Parathyroid adenoma (tissue), 2 donors: ENCODE data around the gene UBE2D1.

Source experiments
- H2AFZ ChIP-seq: fragments of 300-600 bp; sonication (generic); one replicate; pipeline ENCODE4 v1.7.0; 2017; ENCODE audit warnings: antibody characterized with exemption, mild to moderate bottlenecking
- H3K27ac ChIP-seq: fragments of 300-600 bp; sonication (generic); one replicate; pipeline ENCODE4 v1.7.0; 2017
- H3K27me3 ChIP-seq: fragments of 300-600 bp; sonication (generic); one replicate; pipeline ENCODE4 v1.7.0; 2017; ENCODE audit warnings: low read length; ENCODE audit not compliant: control insufficient read depth, insufficient read depth
- H3K36me3 ChIP-seq: fragments of 300-600 bp; sonication (generic); one replicate; pipeline ENCODE4 v1.7.0; 2017; ENCODE audit warnings: low read length; ENCODE audit not compliant: control insufficient read depth, insufficient read depth
- H3K4me1 ChIP-seq: fragments of 300-600 bp; sonication (generic); one replicate; pipeline ENCODE4 v1.7.0; 2017; ENCODE audit warnings: control low read depth
- H3K4me2 ChIP-seq: fragments of 300-600 bp; sonication (generic); one replicate; pipeline ENCODE4 v1.7.0; 2017; ENCODE audit warnings: low read length
- H3K4me3 ChIP-seq: fragments of 300-600 bp; sonication (generic); one replicate; pipeline ENCODE4 v1.7.0; 2017; ENCODE audit warnings: low read depth, low read length
- H3K79me2 ChIP-seq: fragments of 300-600 bp; sonication (generic); one replicate; pipeline ENCODE4 v1.7.0; 2017; ENCODE audit warnings: control low read depth
- H3K9ac ChIP-seq: fragments of 300-600 bp; sonication (generic); one replicate; pipeline ENCODE4 v1.7.0; 2017; ENCODE audit warnings: mild to moderate bottlenecking
- H3K9me3 ChIP-seq: fragments of 300-600 bp; sonication (generic); one replicate; pipeline ENCODE4 v1.7.0; 2017; ENCODE audit warnings: low read length; ENCODE audit not compliant: control insufficient read depth
- TF ChIP-seq, protein P1 (sequence below): fragments of 300-600 bp; sonication (generic); IDR thresholded peaks from one replicate; pipeline ENCODE4 v1.7.0; 2017; ENCODE audit warnings: antibody characterized with exemption, mild to moderate bottlenecking
- donor health status: primary hyperparathyroidism.

UBE2D1 gene

DNA sequence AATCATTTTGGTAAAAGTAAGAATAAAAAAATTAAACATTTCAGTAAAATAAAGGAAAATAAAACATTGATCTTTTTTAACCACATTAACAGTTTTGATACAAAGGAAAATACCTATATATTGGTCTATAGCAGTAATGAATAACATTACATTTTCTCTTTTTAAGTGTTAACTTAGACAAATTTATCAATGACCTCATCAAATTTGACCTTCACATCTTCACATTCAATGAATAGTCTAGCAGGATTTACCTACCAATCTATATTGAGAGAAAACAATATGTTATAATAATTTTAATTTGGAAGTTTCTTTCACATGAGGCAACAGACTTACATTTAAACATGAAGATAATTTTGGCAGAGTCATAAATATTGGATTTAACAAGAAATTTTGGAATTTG is 17.9 kb upstream of the UBE2D1 start:
- Histone ChIP-seq H2AFZ (no peak overlapping the region), H3K4me3 (no peak overlapping the region), H3K4me1 (no peaks in the 10 kb centered on the region), H3K4me2 (no peak overlapping the region), H3K9me3 (no peaks in the 10 kb centered on the region), H3K36me3 (no peaks in the 10 kb centered on the region), H3K27me3 (no peaks in the 10 kb centered on the region), H3K79me2 (no peaks in the 10 kb centered on the region), H3K27ac (no peak overlapping the region), H3K9ac (no peak overlapping the region)
- TF ChIP-seq, protein P1, sequence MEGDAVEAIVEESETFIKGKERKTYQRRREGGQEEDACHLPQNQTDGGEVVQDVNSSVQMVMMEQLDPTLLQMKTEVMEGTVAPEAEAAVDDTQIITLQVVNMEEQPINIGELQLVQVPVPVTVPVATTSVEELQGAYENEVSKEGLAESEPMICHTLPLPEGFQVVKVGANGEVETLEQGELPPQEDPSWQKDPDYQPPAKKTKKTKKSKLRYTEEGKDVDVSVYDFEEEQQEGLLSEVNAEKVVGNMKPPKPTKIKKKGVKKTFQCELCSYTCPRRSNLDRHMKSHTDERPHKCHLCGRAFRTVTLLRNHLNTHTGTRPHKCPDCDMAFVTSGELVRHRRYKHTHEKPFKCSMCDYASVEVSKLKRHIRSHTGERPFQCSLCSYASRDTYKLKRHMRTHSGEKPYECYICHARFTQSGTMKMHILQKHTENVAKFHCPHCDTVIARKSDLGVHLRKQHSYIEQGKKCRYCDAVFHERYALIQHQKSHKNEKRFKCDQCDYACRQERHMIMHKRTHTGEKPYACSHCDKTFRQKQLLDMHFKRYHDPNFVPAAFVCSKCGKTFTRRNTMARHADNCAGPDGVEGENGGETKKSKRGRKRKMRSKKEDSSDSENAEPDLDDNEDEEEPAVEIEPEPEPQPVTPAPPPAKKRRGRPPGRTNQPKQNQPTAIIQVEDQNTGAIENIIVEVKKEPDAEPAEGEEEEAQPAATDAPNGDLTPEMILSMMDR = no peak

DNA sequence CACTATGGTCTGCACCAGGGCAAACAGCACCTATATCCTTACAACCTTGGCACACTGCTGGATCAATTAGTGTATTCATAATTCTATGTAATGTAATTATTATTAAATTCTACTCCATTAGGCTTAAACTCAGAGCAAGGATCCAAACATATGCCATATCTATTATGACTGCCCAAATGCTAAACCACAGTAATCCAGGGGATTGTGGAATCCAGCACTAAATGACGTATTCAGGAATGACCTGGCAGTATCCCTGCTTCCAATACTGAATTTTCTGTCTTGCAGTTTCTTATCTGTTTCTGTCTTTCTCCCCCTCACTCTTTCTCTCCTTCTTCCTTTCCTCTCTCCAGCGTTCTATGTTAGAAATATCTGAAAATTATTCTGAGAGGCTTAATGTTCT is 16.5 kb upstream of the UBE2D1 start:
- Histone ChIP-seq H3K79me2 (no peaks in the 10 kb centered on the region), H2AFZ (no peak overlapping the region)

DNA sequence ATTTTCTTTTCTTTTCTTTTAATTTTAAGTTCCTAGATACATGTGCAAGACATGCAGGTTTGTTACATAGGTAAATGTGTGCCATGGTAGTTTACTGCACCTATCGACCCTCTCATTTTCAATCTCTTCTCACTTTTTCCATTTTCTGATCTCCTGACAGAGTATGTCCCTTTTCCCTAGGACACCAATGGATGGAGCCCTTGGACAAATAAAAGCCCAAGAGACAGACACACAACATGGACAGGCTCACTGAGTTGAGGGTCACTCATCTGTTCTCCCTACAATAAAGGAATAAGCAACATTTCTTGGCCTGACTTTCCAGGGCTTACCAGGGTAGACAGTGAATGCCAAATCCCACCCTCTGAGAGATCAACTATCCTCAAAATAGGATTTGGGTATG is 15.2 kb upstream of the UBE2D1 start:
- Histone ChIP-seq H3K27me3 (no peaks in the 10 kb centered on the region), H3K4me3 (no peak overlapping the region), H3K9ac (no peak overlapping the region), H3K79me2 (no peaks in the 10 kb centered on the region), H3K9me3 (no peaks in the 10 kb centered on the region), H2AFZ (no peak overlapping the region), H3K27ac (no peak overlapping the region), H3K4me2 (no peak overlapping the region), H3K4me1 (no peaks in the 10 kb centered on the region), H3K36me3 (no peaks in the 10 kb centered on the region)
- TF ChIP-seq, protein P1 = no peak

More for the DNA sequence above, 16.5 kb upstream of the UBE2D1 start:
- Histone ChIP-seq H3K4me3 (no peak overlapping the region), H3K9me3 (no peaks in the 10 kb centered on the region), H3K27me3 (no peaks in the 10 kb centered on the region), H3K4me1 (no peaks in the 10 kb centered on the region), H3K9ac (no peak overlapping the region), H3K36me3 (no peaks in the 10 kb centered on the region), H3K4me2 (no peak overlapping the region), H3K27ac (no peak overlapping the region)
- TF ChIP-seq, protein P1 = no peak

DNA sequence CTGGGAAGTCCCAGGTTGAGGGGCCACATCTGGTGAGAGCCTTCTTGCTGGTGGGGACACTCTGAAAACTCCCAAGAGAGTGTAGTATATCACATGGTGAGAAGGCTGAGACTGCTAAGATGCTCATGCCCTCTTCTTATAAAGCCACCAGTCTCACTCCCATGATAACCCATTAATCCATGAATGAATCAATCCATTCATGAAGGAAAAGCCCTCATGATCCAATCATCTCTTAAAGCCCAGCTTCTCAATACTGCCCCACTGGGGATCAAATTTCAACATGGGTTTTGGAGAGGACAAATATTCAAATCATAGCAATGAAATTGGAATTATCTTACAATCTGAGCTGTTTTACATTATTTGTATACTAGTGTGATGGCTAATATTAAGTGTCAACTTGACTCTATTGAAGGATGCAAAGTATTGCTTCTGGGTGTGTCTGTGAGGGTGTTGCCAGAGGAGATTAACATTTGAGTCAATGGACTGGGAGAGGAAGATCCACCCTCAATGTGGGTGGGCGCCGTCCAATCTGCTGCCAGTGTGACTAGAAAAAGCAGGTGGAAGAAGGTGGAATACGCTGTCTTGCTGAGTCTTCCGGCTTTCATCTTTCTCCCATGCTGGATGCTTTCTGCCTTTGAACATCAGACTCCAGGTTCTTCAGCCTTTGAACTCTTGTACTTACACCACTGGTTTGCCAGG is 14.3 kb upstream of the UBE2D1 start:
- TF ChIP-seq, protein P1 = no peak
- Histone ChIP-seq H3K36me3 (no peaks in the 10 kb centered on the region), H3K4me1 (no peaks in the 10 kb centered on the region), H3K9me3 (no peaks in the 10 kb centered on the region), H3K27ac (no peak overlapping the region), H2AFZ (no peak overlapping the region), H3K27me3 (no peaks in the 10 kb centered on the region), H3K4me3 (no peak overlapping the region), H3K79me2 (no peaks in the 10 kb centered on the region), H3K9ac (no peak overlapping the region), H3K4me2 (no peak overlapping the region)
